Transverse colon (tissue), 3 donors: ENCODE measurements around the gene CNKSR3.

Experiments
- POLR2A ChIP-seq: fragments of 450-650 bp; IDR thresholded peaks from one replicate; pipeline ENCODE4 v1.6.1; 2016; ENCODE audit warnings: antibody characterized with exemption, mild to moderate bottlenecking, moderate library complexity
- TF ChIP-seq, protein P1 (sequence below), 5 experiments: fragments of 200-600 bp in 3 of 5; fragments of 450-650 bp in 2 of 5; sonication (generic) in 3 of 5; IDR thresholded peaks; 1 replicate in 2 of 5; 2 replicates in 3 of 5; pipeline ENCODE4 v1.5.1; 2016 to 2017; ENCODE audit warnings: antibody characterized with exemption in 5 of 5, inconsistent platforms in 3 of 5, mild to moderate bottlenecking in 2 of 5, moderate library complexity in 1 of 5

GRCh38 chr6:154535851-154536250 lies 25.4 kb upstream of the CNKSR3 start:
- TF ChIP-seq, protein P1, sequence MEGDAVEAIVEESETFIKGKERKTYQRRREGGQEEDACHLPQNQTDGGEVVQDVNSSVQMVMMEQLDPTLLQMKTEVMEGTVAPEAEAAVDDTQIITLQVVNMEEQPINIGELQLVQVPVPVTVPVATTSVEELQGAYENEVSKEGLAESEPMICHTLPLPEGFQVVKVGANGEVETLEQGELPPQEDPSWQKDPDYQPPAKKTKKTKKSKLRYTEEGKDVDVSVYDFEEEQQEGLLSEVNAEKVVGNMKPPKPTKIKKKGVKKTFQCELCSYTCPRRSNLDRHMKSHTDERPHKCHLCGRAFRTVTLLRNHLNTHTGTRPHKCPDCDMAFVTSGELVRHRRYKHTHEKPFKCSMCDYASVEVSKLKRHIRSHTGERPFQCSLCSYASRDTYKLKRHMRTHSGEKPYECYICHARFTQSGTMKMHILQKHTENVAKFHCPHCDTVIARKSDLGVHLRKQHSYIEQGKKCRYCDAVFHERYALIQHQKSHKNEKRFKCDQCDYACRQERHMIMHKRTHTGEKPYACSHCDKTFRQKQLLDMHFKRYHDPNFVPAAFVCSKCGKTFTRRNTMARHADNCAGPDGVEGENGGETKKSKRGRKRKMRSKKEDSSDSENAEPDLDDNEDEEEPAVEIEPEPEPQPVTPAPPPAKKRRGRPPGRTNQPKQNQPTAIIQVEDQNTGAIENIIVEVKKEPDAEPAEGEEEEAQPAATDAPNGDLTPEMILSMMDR (IDR thresholded peaks at IDR 0.05), result no peak
- no peak for TF ChIP-seq POLR2A
